Gastroesophageal sphincter (tissue), 4 donors: ENCODE data around the gene SCAPER. TPM values are rescaled to one million over a fixed set of nuclear protein-coding genes. Genes with fewer than 3 reads are reported as not detected.
"Not testable (repeated sequence)": the region's sequence is repeated elsewhere in the genome, so short reads cannot be mapped to it uniquely, and the experiment has no call there.

Experiments
- ATAC-seq: fragments of 150-250 bp; one replicate; pipeline ENCODE4 v1.9.1; 2016; ENCODE audit warnings: mild to moderate bottlenecking, moderate library complexity
- H3K27ac ChIP-seq, 4 donors: fragments of 200-600 bp; sonication (generic) in 3 of 4; 1 replicate in 3 of 4; 2 replicates in 1 of 4; pipeline ENCODE4 v1.5.1; 2016 to 2019
- H3K27me3 ChIP-seq: fragments of 200-600 bp; sonication (generic); one replicate; pipeline ENCODE4 v1.5.1; 2019
- H3K36me3 ChIP-seq, 2 donors: fragments of 200-600 bp; sonication (generic); one replicate each; pipeline ENCODE4 v1.5.1; 2019; ENCODE audit warnings: control low read depth in 1 of 2
- H3K4me1 ChIP-seq, 3 donors: fragments of 200-600 bp; sonication (generic); 1 replicate in 2 of 3; 2 replicates in 1 of 3; pipeline ENCODE4 v1.5.1; 2016 to 2019; ENCODE audit warnings: control low read depth in 2 of 3
- H3K4me3 ChIP-seq, 2 donors: fragments of 200-600 bp; sonication (generic); one replicate each; pipeline ENCODE4 v1.5.1; 2019; ENCODE audit warnings: mild to moderate bottlenecking in 1 of 2, moderate library complexity in 1 of 2
- H3K9me3 ChIP-seq, 3 donors: fragments of 200-600 bp; sonication (generic); one replicate each; pipeline ENCODE4 v1.5.1; 2017 to 2019; ENCODE audit warnings: control low read depth in 2 of 3
- CTCF ChIP-seq, 4 experiments: fragments of 200-600 bp in 2 of 4; fragments of 450-650 bp in 2 of 4; sonication (generic) in 1 of 4; IDR thresholded peaks; one replicate each; pipeline ENCODE4 v1.5.1; 2017 to 2019; ENCODE audit warnings: antibody characterized with exemption in 4 of 4, mild to moderate bottlenecking in 2 of 4, moderate library complexity in 2 of 4
- EP300 ChIP-seq: sonication (generic); formaldehyde crosslinking; IDR thresholded peaks from one replicate; pipeline ENCODE4 v1.6.1; 2017; ENCODE audit warnings: antibody characterized with exemption, mild to moderate bottlenecking
- POLR2A ChIP-seq, 2 donors: fragments of 450-650 bp; IDR thresholded peaks; one replicate each; pipeline ENCODE4 v1.6.1; 2017; ENCODE audit warnings: antibody characterized with exemption in 2 of 2, mild to moderate bottlenecking in 2 of 2, moderate library complexity in 1 of 2
- POLR2AphosphoS5 ChIP-seq: sonication (generic); formaldehyde crosslinking; IDR thresholded peaks from one replicate; pipeline ENCODE4 v1.6.1; 2017; ENCODE audit warnings: antibody characterized with exemption
- WGBS, 2 donors: methylation state at CpG; one replicate each; pipeline ENCODE4 v1.1.5; 2018; ENCODE audit warnings: low coverage in 1 of 2; 5-methylcytosine and 5-hydroxymethylcytosine counted together
- total RNA-seq, 4 donors: library from RNA; depleted of rRNA; stranded (reverse); fragments of >200 nt; gene quantifications; one replicate each; pipeline ENCODE4 v1.1.0, GENCODE V29; 2016

SCAPER gene
- total RNA-seq, 4 donors from 2014 or later = 21.5 to 34.3 (median 28.7) TPM

- TF ChIP-seq CTCF (IDR thresholded peaks at IDR 0.05) (no peak), POLR2A (IDR thresholded peaks at IDR 0.05) (no peak), POLR2AphosphoS5 (no peak), EP300 (no peak)
- peaks cover 0 to 16% (median 0%) of the 10 kb centered on the region in 3 donors for H3K4me1 ChIP-seq
- ATAC-seq = no peak
- H3K9me3 ChIP-seq = no peaks in the 10 kb centered on the region
- no peaks in the 10 kb centered on the region for H3K36me3 ChIP-seq
- H3K27ac ChIP-seq = no peak overlapping the region
- no peak overlapping the region for H3K4me3 ChIP-seq
- no peaks in the 10 kb centered on the region for H3K27me3 ChIP-seq
Measured at GRCh38 chr15:76864586-76864985, 40.6 kb downstream of the SCAPER start.

GRCh38 chr15:76863693-76864092 lies 41.4 kb downstream of the SCAPER start:
- 89 to 100% methylated on average over 2 of the region's 2 CpGs for WGBS, 2 donors
- no peaks in the 10 kb centered on the region for H3K27me3 ChIP-seq
- H3K4me1 ChIP-seq = peaks cover 0 to 16% (median 0%) of the 10 kb centered on the region in 3 donors
- H3K9me3 ChIP-seq = no peaks in the 10 kb centered on the region
- ATAC-seq = no peak
- no peak overlapping the region for H3K4me3 ChIP-seq
- TF ChIP-seq POLR2A (IDR thresholded peaks at IDR 0.05) (no peak), EP300 (no peak), POLR2AphosphoS5 (no peak), CTCF (IDR thresholded peaks at IDR 0.05) (no peak)
- no peaks in the 10 kb centered on the region for H3K36me3 ChIP-seq
- H3K27ac ChIP-seq = no peak overlapping the region

- Histone ChIP-seq H3K36me3 (no peaks in the 10 kb centered on the region), H3K4me3 (no peak overlapping the region), H3K4me1 (peaks cover 0 to 16% (median 0%) of the 10 kb centered on the region in 3 donors), H3K9me3 (no peaks in the 10 kb centered on the region), H3K27ac (no peak overlapping the region), H3K27me3 (no peaks in the 10 kb centered on the region)
- WGBS, 2 donors = 82 to 86% methylated on average over 2 to 4 of the region's 4 CpGs
- ATAC-seq = no peak
- TF ChIP-seq EP300 = no peak
- no peak for TF ChIP-seq POLR2AphosphoS5
- no peak for TF ChIP-seq POLR2A (IDR thresholded peaks at IDR 0.05)
- no peak for TF ChIP-seq CTCF (IDR thresholded peaks at IDR 0.05)
Measured at GRCh38 chr15:76863123-76863522, 42.0 kb downstream of the SCAPER start.

GRCh38 chr15:76861815-76862397 lies 43.2 kb downstream of the SCAPER start:
- Histone ChIP-seq H3K36me3 (no peaks in the 10 kb centered on the region), H3K4me3 (no peak overlapping the region), H3K4me1 (peaks cover 0 to 13% (median 0%) of the 10 kb centered on the region in 3 donors), H3K9me3 (no peaks in the 10 kb centered on the region), H3K27me3 (no peaks in the 10 kb centered on the region), H3K27ac (no peak overlapping the region)
- no peak for ATAC-seq
- TF ChIP-seq CTCF (IDR thresholded peaks at IDR 0.05) = no peak
- TF ChIP-seq EP300 = no peak
- 80 to 89% methylated on average over 1 to 4 of the region's 4 CpGs for WGBS, 2 donors

- no peaks in the 10 kb centered on the region for H3K9me3 ChIP-seq
- H3K4me3 ChIP-seq = no peak overlapping the region
- no peak for ATAC-seq
- TF ChIP-seq EP300 (no peak), POLR2A (IDR thresholded peaks at IDR 0.05) (no peak), POLR2AphosphoS5 (no peak), CTCF (IDR thresholded peaks at IDR 0.05) (no peak)
- peaks cover 0 to 14% of the 10 kb centered on the region in 2 donors for H3K36me3 ChIP-seq
- no peaks in the 10 kb centered on the region for H3K4me1 ChIP-seq
- no peak overlapping the region for H3K27ac ChIP-seq
- no peaks in the 10 kb centered on the region for H3K27me3 ChIP-seq
Measured at GRCh38 chr15:76860201-76860600, 44.9 kb downstream of the SCAPER start.

- H3K27ac ChIP-seq, H3K4me1 ChIP-seq, H3K27me3 ChIP-seq, ATAC-seq, H3K4me3 ChIP-seq: not testable (repeated sequence)
- Histone ChIP-seq H3K9me3 (peaks cover 0 to 17% (median 0%) of the 10 kb centered on the region in 3 donors), H3K36me3 (peaks cover 0 to 40% of the 10 kb centered on the region in 2 donors)
Measured at GRCh38 chr15:76850367-76850766, 54.8 kb downstream of the SCAPER start.
